HL-60 (cell line): ENCODE results near the gene TBL1X.

Experiments used
- DNase-seq, 2 experiments: peaks; one replicate each; pipeline ENCODE4 v3.0.0-alpha.2; 2010 to 2020; ENCODE audit warnings: low read depth in 1 of 2, low spot score in 1 of 2
- H3K27ac ChIP-seq: fragments of 250-450 bp; sonication (Bioruptor Pico); replicated peaks from 2 replicates; pipeline ENCODE4 v1.5.1; 2020; ENCODE audit warnings: mild to moderate bottlenecking, moderate library complexity
- H3K27me3 ChIP-seq: fragments of 250-450 bp; sonication (Bioruptor Pico); 2 replicates; pipeline ENCODE4 v1.5.1; 2021; ENCODE audit warnings: mild to moderate bottlenecking, moderate library complexity; ENCODE audit not compliant: insufficient read depth, poor library complexity, severe bottlenecking
- H3K4me3 ChIP-seq: replicated peaks from 2 replicates; pipeline ENCODE4 v1.5.1; 2011; ENCODE audit warnings: mild to moderate bottlenecking, control low read depth, low read length; ENCODE audit not compliant: insufficient read depth
- CTCF ChIP-seq: IDR thresholded peaks from one replicate; pipeline ENCODE4 v1.5.1; 2011; ENCODE audit warnings: low read length, control low read depth, inconsistent platforms; ENCODE audit not compliant: insufficient read depth
- GABPA ChIP-seq: IDR thresholded peaks from 2 replicates; pipeline ENCODE4 v1.6.1; 2012; ENCODE audit warnings: low read depth
- POLR2AphosphoS5 ChIP-seq: IDR thresholded peaks from 2 replicates; pipeline ENCODE4 v1.6.1; 2012; ENCODE audit warnings: low read depth
- SPI1 ChIP-seq: IDR thresholded peaks from 2 replicates; pipeline ENCODE4 v1.6.1; 2012; ENCODE audit warnings: low read depth, mild to moderate bottlenecking, borderline replicate concordance
- TF ChIP-seq, protein P1 (sequence below): IDR thresholded peaks from 2 replicates; pipeline ENCODE4 v1.6.1; 2012; ENCODE audit warnings: low read depth; ENCODE audit not compliant: insufficient replicate concordance

Gene TBL1X

GRCh38 chrX:9593756-9594155 lies 128.9 kb downstream of the TBL1X start:
- DNase-seq, result no peak
- H3K27me3 ChIP-seq, result no peaks in the 10 kb centered on the region
- H3K27ac ChIP-seq, result no peak overlapping the region
- H3K4me3 ChIP-seq, result no peak overlapping the region
- TF ChIP-seq, protein P1, sequence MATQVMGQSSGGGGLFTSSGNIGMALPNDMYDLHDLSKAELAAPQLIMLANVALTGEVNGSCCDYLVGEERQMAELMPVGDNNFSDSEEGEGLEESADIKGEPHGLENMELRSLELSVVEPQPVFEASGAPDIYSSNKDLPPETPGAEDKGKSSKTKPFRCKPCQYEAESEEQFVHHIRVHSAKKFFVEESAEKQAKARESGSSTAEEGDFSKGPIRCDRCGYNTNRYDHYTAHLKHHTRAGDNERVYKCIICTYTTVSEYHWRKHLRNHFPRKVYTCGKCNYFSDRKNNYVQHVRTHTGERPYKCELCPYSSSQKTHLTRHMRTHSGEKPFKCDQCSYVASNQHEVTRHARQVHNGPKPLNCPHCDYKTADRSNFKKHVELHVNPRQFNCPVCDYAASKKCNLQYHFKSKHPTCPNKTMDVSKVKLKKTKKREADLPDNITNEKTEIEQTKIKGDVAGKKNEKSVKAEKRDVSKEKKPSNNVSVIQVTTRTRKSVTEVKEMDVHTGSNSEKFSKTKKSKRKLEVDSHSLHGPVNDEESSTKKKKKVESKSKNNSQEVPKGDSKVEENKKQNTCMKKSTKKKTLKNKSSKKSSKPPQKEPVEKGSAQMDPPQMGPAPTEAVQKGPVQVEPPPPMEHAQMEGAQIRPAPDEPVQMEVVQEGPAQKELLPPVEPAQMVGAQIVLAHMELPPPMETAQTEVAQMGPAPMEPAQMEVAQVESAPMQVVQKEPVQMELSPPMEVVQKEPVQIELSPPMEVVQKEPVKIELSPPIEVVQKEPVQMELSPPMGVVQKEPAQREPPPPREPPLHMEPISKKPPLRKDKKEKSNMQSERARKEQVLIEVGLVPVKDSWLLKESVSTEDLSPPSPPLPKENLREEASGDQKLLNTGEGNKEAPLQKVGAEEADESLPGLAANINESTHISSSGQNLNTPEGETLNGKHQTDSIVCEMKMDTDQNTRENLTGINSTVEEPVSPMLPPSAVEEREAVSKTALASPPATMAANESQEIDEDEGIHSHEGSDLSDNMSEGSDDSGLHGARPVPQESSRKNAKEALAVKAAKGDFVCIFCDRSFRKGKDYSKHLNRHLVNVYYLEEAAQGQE, result no peak
- TF ChIP-seq CTCF, result no peak
- TF ChIP-seq GABPA, result no peak
- no peak for TF ChIP-seq POLR2AphosphoS5
- TF ChIP-seq SPI1, result no peak

GRCh38 chrX:9595174-9595573 lies 130.3 kb downstream of the TBL1X start:
- H3K27ac ChIP-seq, result no peak overlapping the region
- H3K27me3 ChIP-seq, result no peaks in the 10 kb centered on the region
- TF ChIP-seq SPI1 (no peak), CTCF (no peak), GABPA (no peak), POLR2AphosphoS5 (no peak)
- TF ChIP-seq, protein P1, result no peak
- no peak for DNase-seq
- no peak overlapping the region for H3K4me3 ChIP-seq

DNA sequence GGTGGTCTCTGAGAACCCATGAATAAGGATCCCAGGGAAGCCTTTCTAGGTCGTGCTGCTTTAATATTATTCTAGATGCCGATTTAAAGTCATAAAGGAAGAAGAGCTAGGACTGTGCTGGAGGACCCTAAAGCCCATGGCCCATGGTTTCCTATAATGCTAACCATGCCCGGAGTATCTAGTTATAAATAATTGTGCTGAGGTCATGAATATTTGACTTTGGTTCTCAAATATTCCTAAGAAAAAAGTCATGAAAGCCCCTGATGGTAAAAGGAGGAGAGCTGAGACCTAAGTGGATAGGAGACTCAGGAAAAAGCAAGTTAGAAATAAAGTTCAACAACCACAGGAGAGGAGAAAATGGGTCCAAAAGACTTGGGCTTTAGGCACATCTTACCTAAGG lies 132.0 kb downstream of the TBL1X start:
- H3K27ac ChIP-seq, result no peak overlapping the region

DNA sequence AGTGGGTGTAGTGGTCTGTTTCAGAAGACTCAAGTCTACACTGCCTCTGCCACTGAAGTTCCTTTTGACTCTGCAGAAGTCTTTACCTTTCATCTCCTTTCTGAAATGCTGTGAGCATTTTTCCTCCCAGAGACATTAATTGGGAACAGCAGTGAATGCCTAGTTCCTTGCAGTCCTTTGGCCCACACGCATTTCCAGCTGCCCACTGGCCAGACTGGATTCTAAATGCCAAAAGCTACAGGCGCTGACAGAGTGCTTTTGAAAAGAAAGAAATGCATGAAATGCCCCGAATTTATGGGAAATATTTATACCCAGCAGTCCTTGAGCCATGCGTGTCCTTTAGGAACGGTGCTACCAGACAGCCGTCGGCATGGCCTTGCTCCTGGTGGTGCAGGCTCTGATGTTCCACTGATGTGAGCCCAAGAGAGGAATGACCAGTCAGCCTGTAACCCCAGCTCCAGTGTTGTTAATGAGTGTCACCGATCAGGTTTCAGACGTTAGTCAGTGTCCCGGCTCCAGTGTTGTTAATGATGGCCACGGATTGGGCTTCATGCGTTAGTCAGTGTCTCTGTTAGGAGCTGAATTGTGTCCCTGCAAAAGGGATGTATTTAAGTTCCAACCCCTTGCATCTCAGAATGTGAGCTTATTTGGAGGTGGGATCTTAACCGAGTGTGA lies 132.6 kb downstream of the TBL1X start:
- Histone ChIP-seq H3K27me3 (no peaks in the 10 kb centered on the region), H3K4me3 (no peak overlapping the region), H3K27ac (no peak overlapping the region)
- TF ChIP-seq GABPA, result no peak
- no peak for DNase-seq

More for the DNA sequence above, 132.0 kb downstream of the TBL1X start:
- TF ChIP-seq SPI1 (no peak), POLR2AphosphoS5 (no peak), GABPA (no peak)
- H3K27me3 ChIP-seq, result no peaks in the 10 kb centered on the region
- DNase-seq, result no peak
- no peak overlapping the region for H3K4me3 ChIP-seq

DNA sequence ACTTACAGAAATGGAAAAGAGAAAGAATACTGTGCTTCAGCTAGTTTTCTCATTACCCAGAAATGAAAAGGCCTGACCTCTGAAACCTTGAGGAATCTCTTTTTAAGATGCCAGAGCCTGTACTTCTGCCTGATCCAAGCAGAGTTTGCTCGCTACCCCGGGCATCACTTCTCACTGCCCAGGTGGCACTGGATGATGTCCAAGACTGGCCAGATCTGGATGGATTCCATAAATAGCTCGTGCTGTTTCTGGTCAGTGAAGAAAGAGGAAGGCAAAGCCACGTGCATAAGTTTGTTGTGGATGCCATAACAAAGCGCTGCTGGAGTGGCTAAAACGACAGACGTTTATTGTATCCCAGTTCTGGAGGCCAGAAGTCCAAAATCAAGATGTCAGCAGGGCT lies 133.5 kb downstream of the TBL1X start:
- no peak for TF ChIP-seq POLR2AphosphoS5
- TF ChIP-seq, protein P1, result no peak
- TF ChIP-seq CTCF, result no peak
- TF ChIP-seq SPI1, result no peak
- TF ChIP-seq GABPA, result no peak
- Histone ChIP-seq H3K27ac (no peak overlapping the region), H3K27me3 (no peaks in the 10 kb centered on the region), H3K4me3 (no peak overlapping the region)
- no peak for DNase-seq
